ENCODE results near the gene CFAP100. TPM values are rescaled to one million over a fixed set of nuclear protein-coding genes. Genes with fewer than 3 reads are reported as not detected.

CFAP100 gene
- total RNA-seq, 4 donors from 2014 or later, result not detected

DNA sequence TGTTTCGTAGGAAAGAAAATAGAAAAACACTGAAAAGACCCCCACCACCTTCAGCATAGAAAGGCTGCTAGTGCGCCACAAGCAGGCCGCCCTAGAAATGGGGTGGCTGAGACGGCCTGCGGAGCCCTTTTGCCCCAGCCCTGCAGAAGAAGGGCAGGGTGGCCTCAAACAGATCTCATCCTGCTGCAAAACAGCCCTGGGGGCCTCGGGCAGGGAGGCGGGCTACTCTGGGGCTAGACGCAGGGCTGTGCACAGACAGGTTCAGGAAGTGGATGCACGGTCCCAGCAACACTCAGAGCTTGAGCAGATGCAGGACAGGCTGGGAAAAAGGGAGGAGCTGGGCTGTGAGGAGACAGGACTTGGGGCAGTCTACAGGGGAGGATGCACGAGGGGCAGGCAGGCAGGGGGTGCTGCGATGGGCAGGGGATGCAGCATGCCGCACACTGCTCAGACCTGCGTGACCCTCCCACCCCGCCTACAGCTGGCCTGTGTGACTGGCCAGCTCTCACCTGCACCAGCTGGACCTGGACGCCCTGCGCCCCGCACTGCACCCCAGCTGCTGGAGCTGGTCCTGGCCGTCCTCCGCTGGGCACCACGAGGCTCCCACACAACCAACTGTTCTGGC, 46.7 kb downstream of the CFAP100 start:
- H3K4me3 ChIP-seq (ENCODE audit: low read depth, poor library complexity, severe bottlenecking), result no peak overlapping the region
- intact Hi-C loops (cut with DNase I; ENCODE audit: low total_unique reads), result no loop called here
- no peak for TF ChIP-seq POLR2A (IDR thresholded peaks at IDR 0.05)
- no peak for TF ChIP-seq CTCF (IDR thresholded peaks at IDR 0.05)
- peak in 1 of 2 donors; percentile 69 for DNase-seq (ENCODE audit: low spot score in 2 of 2)
- WGBS, 2 donors, result 90% methylated on average over 20 of the region's 20 CpGs

DNA sequence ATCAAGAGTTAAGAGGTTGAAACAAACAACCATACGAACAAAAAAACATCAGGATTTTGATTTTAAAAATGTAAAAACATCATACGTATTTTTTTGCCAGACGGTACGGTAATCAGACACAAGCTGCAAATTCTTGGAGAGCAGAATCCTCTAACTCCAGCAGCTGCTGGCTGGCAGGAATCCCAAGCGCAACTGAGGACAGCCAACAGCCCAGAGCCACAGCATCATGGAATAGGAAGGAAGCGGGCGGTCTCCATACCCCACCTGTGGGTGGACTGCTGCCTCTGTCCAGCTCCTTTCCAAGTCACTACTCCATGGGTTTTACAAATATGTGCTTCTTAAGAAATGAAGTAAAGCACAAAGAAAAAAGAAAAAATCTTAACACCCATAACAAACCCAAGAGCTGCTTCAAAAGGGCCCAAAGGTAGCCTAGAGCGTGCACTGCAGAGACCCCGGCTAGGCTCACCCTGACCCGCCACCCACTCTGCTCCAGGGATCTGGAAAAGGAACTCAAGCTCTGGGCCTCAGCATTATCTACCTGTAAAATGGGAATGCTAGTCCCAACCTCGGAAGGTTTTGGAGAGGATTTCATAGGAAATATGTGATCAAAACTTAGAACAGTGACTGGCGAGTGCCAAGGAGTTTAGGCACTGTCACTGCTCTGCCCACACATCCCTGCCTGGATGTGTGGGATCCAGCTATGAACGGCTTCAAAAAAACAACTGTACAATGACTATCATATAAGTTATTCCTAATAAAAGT, 47.6 kb downstream of the CFAP100 start:
- intact Hi-C loops (cut with DNase I; ENCODE audit: low total_unique reads), result no loop called here
- 80 to 82% methylated on average over 13 of the region's 13 CpGs for WGBS, 2 donors
- no peak for TF ChIP-seq POLR2A (IDR thresholded peaks at IDR 0.05)
- TF ChIP-seq CTCF (IDR thresholded peaks at IDR 0.05), result no peak
- no peak overlapping the region for H3K4me3 ChIP-seq (ENCODE audit: low read depth, poor library complexity, severe bottlenecking)
- DNase-seq (ENCODE audit: low spot score in 2 of 2), result peak in 1 of 2 donors; percentile 60

GRCh38 chr3:126442856-126443242, 48.1 kb downstream of the CFAP100 start:
- intact Hi-C loops (cut with DNase I; ENCODE audit: low total_unique reads), result no loop called here
- 77 to 78% methylated on average over 3 of the region's 3 CpGs for WGBS, 2 donors
- TF ChIP-seq POLR2A (IDR thresholded peaks at IDR 0.05) (no peak), CTCF (IDR thresholded peaks at IDR 0.05) (no peak)
- no peak overlapping the region for H3K4me3 ChIP-seq (ENCODE audit: low read depth, poor library complexity, severe bottlenecking)
- peak in 1 of 2 donors; percentile 59 for DNase-seq (ENCODE audit: low spot score in 2 of 2)

GRCh38 chr3:126445506-126445905, 50.8 kb downstream of the CFAP100 start:
- TF ChIP-seq POLR2A (IDR thresholded peaks at IDR 0.05), result no peak
- no peak for TF ChIP-seq CTCF (IDR thresholded peaks at IDR 0.05)
- WGBS, 2 donors, result 67 to 70% methylated on average over 5 of the region's 5 CpGs
- intact Hi-C loops (cut with DNase I; ENCODE audit: low total_unique reads), result no loop called here
- peak in 1 of 2 donors; percentile 76 for DNase-seq (ENCODE audit: low spot score in 2 of 2)
- H3K4me3 ChIP-seq (ENCODE audit: low read depth, poor library complexity, severe bottlenecking), result no peak overlapping the region

DNA sequence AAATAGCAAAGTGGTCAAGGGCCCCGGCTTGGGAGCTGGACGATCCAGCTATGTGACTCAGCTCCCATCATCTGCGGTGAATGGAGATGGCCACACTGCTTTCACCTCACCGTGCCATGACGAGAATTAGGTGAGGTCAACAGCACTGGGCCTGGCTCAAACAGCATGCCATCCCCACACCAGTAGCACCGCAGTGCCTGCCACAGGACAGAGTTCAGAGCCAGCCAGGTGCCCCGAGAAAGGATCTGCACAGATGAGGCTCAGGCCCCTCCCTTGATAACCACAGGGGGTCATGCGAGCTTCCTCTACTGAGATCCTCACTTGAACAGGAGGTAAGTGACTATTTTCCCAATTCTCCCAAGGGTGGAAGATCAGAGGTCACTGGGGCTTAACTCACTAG, 51.6 kb downstream of the CFAP100 start:
- no peak overlapping the region for H3K4me3 ChIP-seq (ENCODE audit: low read depth, poor library complexity, severe bottlenecking)
- 92 to 94% methylated on average over 8 of the region's 8 CpGs for WGBS, 2 donors
- peak in 1 of 2 donors; percentile 76 for DNase-seq (ENCODE audit: low spot score in 2 of 2)
- intact Hi-C loops (cut with DNase I; ENCODE audit: low total_unique reads), result no loop called here
- TF ChIP-seq CTCF (IDR thresholded peaks at IDR 0.05) (no peak), POLR2A (IDR thresholded peaks at IDR 0.05) (no peak)
